HFF-Myc (cell line): ENCODE measurements around the gene SFR1.

ENCODE experiments used
- DNase-seq: peaks from one replicate; pipeline ENCODE4 v3.0.0-alpha.2; 2011; ENCODE audit warnings: low read depth; ENCODE audit errors: extremely low read depth
- H3K4me3 ChIP-seq: replicated peaks from 2 replicates; pipeline ENCODE4 v1.5.1; 2011; ENCODE audit warnings: low read depth, mild to moderate bottlenecking, control low read depth, low read length
- CTCF ChIP-seq: IDR thresholded peaks from 2 replicates; pipeline ENCODE4 v1.5.1; 2012; ENCODE audit warnings: mild to moderate bottlenecking, low read depth, low read length, control low read depth; ENCODE audit errors: missing control alignments

SFR1 gene

GRCh38 chr10:104123397-104123796, 1.4 kb downstream of the SFR1 start:
- peak; percentile 19 for TF ChIP-seq CTCF
- no peak overlapping the region for H3K4me3 ChIP-seq

GRCh38 chr10:104127411-104127810, 5.4 kb downstream of the SFR1 start:
- DNase-seq = no peak
- no peak overlapping the region for H3K4me3 ChIP-seq
- TF ChIP-seq CTCF = no peak

More at GRCh38 chr10:104123397-104123796, 1.4 kb downstream of the SFR1 start:
- DNase-seq = no peak

- no peak for DNase-seq
- no peak overlapping the region for H3K4me3 ChIP-seq
- TF ChIP-seq CTCF = no peak
Measured at GRCh38 chr10:104128214-104128613, 6.2 kb downstream of the SFR1 start.

- no peak for TF ChIP-seq CTCF
- DNase-seq = no peak
- H3K4me3 ChIP-seq = no peak overlapping the region
Measured at GRCh38 chr10:104130041-104130440, 8.1 kb downstream of the SFR1 start.

- no peak overlapping the region for H3K4me3 ChIP-seq
- no peak for DNase-seq
- no peak for TF ChIP-seq CTCF
Measured at GRCh38 chr10:104138131-104138530, 16.2 kb downstream of the SFR1 start.

GRCh38 chr10:104139221-104139620, 17.2 kb downstream of the SFR1 start:
- H3K4me3 ChIP-seq = no peak overlapping the region
- DNase-seq = no peak
- TF ChIP-seq CTCF = peak; percentile 39

- H3K4me3 ChIP-seq = no peak overlapping the region
- DNase-seq = no peak
- no peak for TF ChIP-seq CTCF
Measured at GRCh38 chr10:104142081-104142480, 20.1 kb downstream of the SFR1 start.
